Breast epithelium (tissue), 4 donors: ENCODE measurements around the gene PLCB4. TPM values are rescaled to one million over a fixed set of nuclear protein-coding genes. Genes with fewer than 3 reads are reported as not detected.

Source experiments
- DNase-seq, 2 donors: peaks; one replicate each; pipeline ENCODE4 v3.0.0-alpha.2; 2019; ENCODE audit warnings: low spot score in 2 of 2
- H3K27ac ChIP-seq, 2 donors: fragments of 200-600 bp; sonication (generic) in 1 of 2; one replicate each; pipeline ENCODE4 v1.5.1; 2016 to 2019; ENCODE audit warnings: mild to moderate bottlenecking in 1 of 2
- H3K27me3 ChIP-seq, 2 donors: fragments of 200-600 bp; sonication (generic) in 1 of 2; one replicate each; pipeline versions ENCODE4 v1.5.1 to v1.6.0; 2017 to 2019; ENCODE audit warnings: control low read depth in 1 of 2, mild to moderate bottlenecking in 1 of 2
- H3K36me3 ChIP-seq: fragments of 200-600 bp; one replicate; pipeline ENCODE4 v1.5.1; 2019
- H3K4me1 ChIP-seq, 2 donors: fragments of 200-600 bp; sonication (generic); one replicate each; pipeline ENCODE4 v1.5.1; 2016 to 2019; ENCODE audit warnings: control low read depth in 1 of 2
- H3K4me3 ChIP-seq, 3 donors: fragments of 200-600 bp; sonication (generic); 1 replicate in 2 of 3; 2 replicates in 1 of 3; pipeline ENCODE4 v1.5.1; 2016 to 2019; ENCODE audit warnings: mild to moderate bottlenecking in 3 of 3, moderate library complexity in 2 of 3
- H3K9me3 ChIP-seq, 2 donors: fragments of 200-600 bp; sonication (generic) in 1 of 2; one replicate each; pipeline ENCODE4 v1.5.1; 2016 to 2019; ENCODE audit warnings: control low read depth in 1 of 2
- CTCF ChIP-seq, 3 donors: fragments of 450-650 bp; IDR thresholded peaks; one replicate each; pipeline ENCODE4 v1.5.1; 2016 to 2017; ENCODE audit warnings: antibody characterized with exemption in 3 of 3, mild to moderate bottlenecking in 3 of 3, moderate library complexity in 3 of 3
- POLR2A ChIP-seq: fragments of 450-650 bp; IDR thresholded peaks from one replicate; pipeline ENCODE4 v1.6.1; 2016; ENCODE audit warnings: antibody characterized with exemption, mild to moderate bottlenecking, moderate library complexity
- POLR2AphosphoS5 ChIP-seq, 3 donors: sonication (generic); formaldehyde crosslinking; IDR thresholded peaks; one replicate each; pipeline ENCODE4 v1.6.1; 2017; ENCODE audit warnings: antibody characterized with exemption in 3 of 3
- intact Hi-C: fragments of 100-400 bp; cut with DNase I; formaldehyde crosslinking; loops from one replicate; pipeline ENCODE4 v1.15.1; 2023; ENCODE audit warnings: low total_unique reads
- total RNA-seq, 3 donors: library from RNA; depleted of rRNA; stranded (reverse); fragments of >200 nt; gene quantifications; one replicate each; pipeline ENCODE4 v1.1.0, GENCODE V29; 2016

The PLCB4 gene
- total RNA-seq, 3 donors from 2014 or later, result 9.4 to 17.7 (median 13.0) TPM

- intact Hi-C loops, result no loop called here
- Histone ChIP-seq H3K9me3 (no peaks in the 10 kb centered on the region), H3K27ac (no peak overlapping the region), H3K27me3 (no peaks in the 10 kb centered on the region), H3K4me1 (no peaks in the 10 kb centered on the region), H3K4me3 (no peak overlapping the region), H3K36me3 (no peaks in the 10 kb centered on the region)
- TF ChIP-seq POLR2AphosphoS5 (IDR thresholded peaks at IDR 0.05) (no peak), CTCF (IDR thresholded peaks at IDR 0.05) (no peak), POLR2A (no peak)
- no peak for DNase-seq
These were observed 141.5 kb downstream of the PLCB4 start for GRCh38 chr20:9210356-9210755.

DNA sequence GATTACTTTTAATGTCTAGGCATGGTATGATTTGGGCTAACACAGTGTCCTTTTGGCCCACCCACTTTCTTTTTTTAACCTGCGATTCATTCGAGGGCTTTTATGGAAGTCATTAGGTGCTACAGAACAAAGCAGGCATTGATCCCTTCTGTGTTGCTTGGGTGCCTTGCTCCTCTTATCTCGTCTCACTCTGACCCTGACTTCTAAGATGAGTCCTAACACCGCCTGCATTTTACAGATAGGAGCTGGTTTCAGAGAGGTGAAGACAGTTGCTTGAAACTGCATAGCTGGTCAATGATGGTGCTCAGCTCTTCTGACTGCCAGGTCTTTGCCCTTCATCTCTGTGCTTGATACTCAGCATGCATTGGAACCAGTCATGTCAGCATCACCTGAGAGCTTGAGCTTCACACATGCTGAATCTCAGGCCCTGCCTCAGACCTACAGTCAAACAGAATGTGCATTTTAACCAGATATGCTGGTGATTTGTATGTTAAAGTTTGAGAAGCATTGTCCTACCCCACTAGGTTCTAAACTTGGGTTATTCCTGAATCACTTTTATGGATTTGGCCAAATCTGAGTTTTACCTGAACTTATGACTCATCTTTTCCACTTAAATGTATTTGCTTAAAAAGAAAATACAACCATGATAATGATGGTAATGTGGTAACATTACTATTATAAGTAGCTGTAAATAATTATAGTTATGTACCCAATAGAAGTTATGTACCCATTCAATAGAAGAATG is 142.3 kb downstream of the PLCB4 start:
- no peaks in the 10 kb centered on the region for H3K4me1 ChIP-seq
- no peak overlapping the region for H3K4me3 ChIP-seq
- H3K27ac ChIP-seq, result no peak overlapping the region
- no peak for DNase-seq
- intact Hi-C loops, result no loop called here
- H3K9me3 ChIP-seq, result no peaks in the 10 kb centered on the region
- TF ChIP-seq POLR2A (no peak), POLR2AphosphoS5 (IDR thresholded peaks at IDR 0.05) (no peak), CTCF (IDR thresholded peaks at IDR 0.05) (no peak)
- no peaks in the 10 kb centered on the region for H3K36me3 ChIP-seq
- H3K27me3 ChIP-seq, result no peaks in the 10 kb centered on the region

DNA sequence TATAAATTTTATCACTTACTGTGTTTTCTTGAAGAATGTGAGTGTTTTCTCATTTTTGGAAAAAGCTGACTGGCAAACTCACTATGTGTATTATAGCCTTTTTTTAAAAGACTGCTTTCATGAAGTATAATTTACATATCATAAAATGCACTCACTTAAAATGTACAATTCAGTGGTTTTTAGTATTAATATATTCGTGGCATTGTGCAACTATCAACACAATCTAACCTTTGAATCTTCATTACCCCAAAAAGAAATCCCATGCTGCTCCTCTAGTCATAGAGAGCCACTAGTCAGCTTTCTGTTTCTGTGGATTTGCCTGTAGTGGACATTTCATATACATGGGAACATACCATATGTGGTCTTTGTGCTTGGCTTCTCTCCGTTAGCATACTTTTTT is 143.8 kb downstream of the PLCB4 start:
- intact Hi-C loops, result loop anchor here (2.0 kb wide), 1 partner anchor 60 kb away; no protein-coding TSS in a partner anchor
- Histone ChIP-seq H3K9me3 (no peaks in the 10 kb centered on the region), H3K27ac (no peak overlapping the region), H3K36me3 (no peaks in the 10 kb centered on the region), H3K4me1 (no peaks in the 10 kb centered on the region), H3K27me3 (no peaks in the 10 kb centered on the region), H3K4me3 (no peak overlapping the region)
- TF ChIP-seq POLR2AphosphoS5 (IDR thresholded peaks at IDR 0.05) (no peak), POLR2A (no peak), CTCF (IDR thresholded peaks at IDR 0.05) (no peak)
- no peak for DNase-seq

DNA sequence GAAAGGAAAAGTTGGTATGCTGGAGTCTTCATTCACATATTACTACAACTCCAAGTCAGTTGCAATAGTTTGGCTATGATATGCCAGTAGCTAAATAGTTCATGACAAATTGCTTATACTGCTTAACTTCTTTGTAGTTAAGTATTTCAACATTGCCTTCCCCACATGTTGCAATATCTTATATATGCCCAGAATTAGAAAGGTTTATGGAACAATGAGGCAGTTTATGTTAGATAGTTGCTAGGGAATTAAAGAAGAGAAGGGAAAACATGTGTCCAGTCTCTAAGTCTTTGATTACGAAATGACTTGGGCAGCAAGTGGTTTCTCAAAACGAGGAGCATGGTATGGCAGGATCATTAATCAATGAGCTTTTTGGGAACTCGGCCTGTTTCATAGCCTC is 145.8 kb downstream of the PLCB4 start:
- Histone ChIP-seq H3K27me3 (no peaks in the 10 kb centered on the region), H3K36me3 (no peaks in the 10 kb centered on the region), H3K27ac (no peak overlapping the region), H3K9me3 (no peaks in the 10 kb centered on the region), H3K4me1 (no peaks in the 10 kb centered on the region), H3K4me3 (no peak overlapping the region)
- TF ChIP-seq POLR2AphosphoS5 (IDR thresholded peaks at IDR 0.05) (no peak), CTCF (IDR thresholded peaks at IDR 0.05) (no peak), POLR2A (no peak)
- no peak for DNase-seq
- intact Hi-C loops, result no loop called here

DNA sequence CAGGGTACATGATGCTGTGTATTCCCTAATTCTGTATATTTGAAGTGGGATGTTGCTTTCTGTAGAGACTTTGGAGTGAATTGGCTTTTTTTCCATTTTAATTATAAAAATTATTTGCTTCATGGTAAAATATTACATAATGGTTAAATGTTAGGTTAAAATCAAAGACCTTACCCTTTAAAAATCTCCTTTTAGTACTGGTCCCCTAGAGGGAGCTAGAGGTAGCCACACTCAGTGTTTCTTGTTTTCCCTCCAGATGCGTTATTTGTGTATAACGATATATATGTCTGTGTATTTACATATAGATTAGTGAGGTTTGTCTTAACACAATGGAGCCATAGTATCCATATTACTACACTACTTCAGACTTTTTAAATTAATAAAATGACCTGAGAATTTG is 146.7 kb downstream of the PLCB4 start:
- H3K27ac ChIP-seq, result no peak overlapping the region
- DNase-seq, result no peak

More for the DNA sequence above, 146.7 kb downstream of the PLCB4 start:
- no peak overlapping the region for H3K4me3 ChIP-seq
- no peaks in the 10 kb centered on the region for H3K4me1 ChIP-seq
- no peaks in the 10 kb centered on the region for H3K27me3 ChIP-seq
- intact Hi-C loops, result no loop called here
- TF ChIP-seq CTCF (IDR thresholded peaks at IDR 0.05) (no peak), POLR2AphosphoS5 (IDR thresholded peaks at IDR 0.05) (no peak), POLR2A (no peak)
- no peaks in the 10 kb centered on the region for H3K9me3 ChIP-seq
- no peaks in the 10 kb centered on the region for H3K36me3 ChIP-seq
